C4-2B (cell line): Measurements from ENCODE around the gene ZNF768.

Experiments
- CTCF ChIP-seq: fragments of 450-650 bp; conservative IDR thresholded peaks from 2 replicates; pipeline ENCODE4 v1.5.1; 2017; ENCODE audit warnings: mild to moderate bottlenecking
- ZFX ChIP-seq: fragments of 450-650 bp; IDR thresholded peaks from 2 replicates; pipeline ENCODE4 v1.6.1; 2017

- TF ChIP-seq CTCF: no peak
- TF ChIP-seq ZFX: no peak
These were observed 35.7 kb upstream of the ZNF768 start for GRCh38 chr16:30562021-30562420.
